Prostate gland (tissue), 2 donors: ENCODE measurements around the gene HES1.

Source experiments
- CTCF ChIP-seq, 4 experiments: fragments of 200-600 bp in 2 of 4; fragments of 450-650 bp in 2 of 4; sonication (generic) in 2 of 4; IDR thresholded peaks; 1 replicate in 3 of 4; 2 replicates in 1 of 4; pipeline ENCODE4 v1.5.1; 2016 to 2019; ENCODE audit warnings: antibody characterized with exemption in 4 of 4, mild to moderate bottlenecking in 2 of 4, moderate library complexity in 2 of 4
- POLR2A ChIP-seq: fragments of 450-650 bp; IDR thresholded peaks from one replicate; pipeline ENCODE4 v1.6.1; 2016; ENCODE audit warnings: antibody characterized with exemption, mild to moderate bottlenecking
- POLR2AphosphoS5 ChIP-seq: sonication (generic); formaldehyde crosslinking; IDR thresholded peaks from one replicate; pipeline ENCODE4 v1.6.1; 2017; ENCODE audit warnings: antibody characterized with exemption

GRCh38 chr3:194135516-194135805 lies 487 bp upstream of the HES1 start:
- TF ChIP-seq CTCF (IDR thresholded peaks at IDR 0.05) (no peak), POLR2A (no peak), POLR2AphosphoS5 (no peak)
